ENCODE results near the gene TMEM37.

DNA sequence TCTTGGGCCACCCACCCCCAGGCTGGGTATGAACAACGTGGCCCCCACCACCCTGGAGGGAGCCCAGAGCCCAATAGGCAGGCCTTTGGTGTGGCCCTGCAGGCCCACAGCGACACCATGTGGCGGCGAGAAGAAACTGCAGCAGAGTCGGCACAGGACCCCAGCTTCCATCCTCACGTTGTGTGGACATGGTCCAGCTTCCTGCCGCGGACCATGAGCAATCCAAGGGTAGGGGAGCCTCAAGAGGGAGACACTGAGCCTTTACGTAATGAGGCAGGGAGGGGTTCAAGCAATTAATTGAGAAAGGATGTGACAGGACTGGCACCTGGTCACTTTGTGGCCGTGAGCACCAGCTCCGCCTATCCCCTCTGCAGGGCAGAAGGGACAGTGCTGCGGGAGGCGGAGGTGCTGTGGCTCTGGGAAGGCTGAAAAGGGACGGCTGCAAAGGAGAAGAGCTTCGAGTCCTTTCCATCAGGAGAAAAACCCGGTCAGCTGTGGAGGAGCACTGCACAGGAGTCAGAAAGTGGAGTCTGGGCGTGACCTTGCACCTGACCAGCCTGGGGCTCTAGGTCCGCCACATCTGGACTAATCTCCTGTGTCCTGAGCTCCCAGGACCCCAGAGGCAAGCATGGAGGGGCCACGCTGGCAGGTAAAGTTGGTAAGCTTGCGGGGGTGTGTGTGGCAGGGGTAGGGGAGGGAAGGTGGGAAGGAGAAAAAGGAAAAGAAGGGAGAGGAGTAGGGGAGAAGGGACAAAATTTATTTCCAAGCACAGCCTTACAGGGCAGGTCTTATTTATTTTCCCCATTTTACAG, 44.9 kb downstream of the TMEM37 start:
- TF ChIP-seq, protein P1, sequence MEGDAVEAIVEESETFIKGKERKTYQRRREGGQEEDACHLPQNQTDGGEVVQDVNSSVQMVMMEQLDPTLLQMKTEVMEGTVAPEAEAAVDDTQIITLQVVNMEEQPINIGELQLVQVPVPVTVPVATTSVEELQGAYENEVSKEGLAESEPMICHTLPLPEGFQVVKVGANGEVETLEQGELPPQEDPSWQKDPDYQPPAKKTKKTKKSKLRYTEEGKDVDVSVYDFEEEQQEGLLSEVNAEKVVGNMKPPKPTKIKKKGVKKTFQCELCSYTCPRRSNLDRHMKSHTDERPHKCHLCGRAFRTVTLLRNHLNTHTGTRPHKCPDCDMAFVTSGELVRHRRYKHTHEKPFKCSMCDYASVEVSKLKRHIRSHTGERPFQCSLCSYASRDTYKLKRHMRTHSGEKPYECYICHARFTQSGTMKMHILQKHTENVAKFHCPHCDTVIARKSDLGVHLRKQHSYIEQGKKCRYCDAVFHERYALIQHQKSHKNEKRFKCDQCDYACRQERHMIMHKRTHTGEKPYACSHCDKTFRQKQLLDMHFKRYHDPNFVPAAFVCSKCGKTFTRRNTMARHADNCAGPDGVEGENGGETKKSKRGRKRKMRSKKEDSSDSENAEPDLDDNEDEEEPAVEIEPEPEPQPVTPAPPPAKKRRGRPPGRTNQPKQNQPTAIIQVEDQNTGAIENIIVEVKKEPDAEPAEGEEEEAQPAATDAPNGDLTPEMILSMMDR (conservative IDR thresholded peaks at IDR 0.05 in 1 of 2, IDR thresholded peaks at IDR 0.05 in 1 of 2; ENCODE audit: extremely low read depth in 1 of 2, insufficient read depth in 1 of 2, low read depth in 1 of 2, low read length in 2 of 2): peak; percentile 81 to 96
- TF ChIP-seq EZH2 (IDR thresholded peaks at IDR 0.05; ENCODE audit: borderline replicate concordance, low read length): no peak
